Stomach (tissue), 4 donors: ENCODE results near the gene SWAP70.

Source experiments
- POLR2A ChIP-seq, 4 donors: fragments of 450-650 bp; IDR thresholded peaks; one replicate each; pipeline ENCODE4 v1.6.1; 2016; ENCODE audit warnings: antibody characterized with exemption in 4 of 4, control low read depth in 2 of 4, mild to moderate bottlenecking in 1 of 4, moderate library complexity in 1 of 4
- TF ChIP-seq, protein P1 (sequence below), 7 experiments: fragments of 450-650 bp in 4 of 7; fragments of 200-600 bp in 3 of 7; sonication (generic) in 3 of 7; IDR thresholded peaks; one replicate each; pipeline ENCODE4 v1.5.1; 2016 to 2019; ENCODE audit warnings: antibody characterized with exemption in 7 of 7, control low read depth in 2 of 7, mild to moderate bottlenecking in 1 of 7

DNA sequence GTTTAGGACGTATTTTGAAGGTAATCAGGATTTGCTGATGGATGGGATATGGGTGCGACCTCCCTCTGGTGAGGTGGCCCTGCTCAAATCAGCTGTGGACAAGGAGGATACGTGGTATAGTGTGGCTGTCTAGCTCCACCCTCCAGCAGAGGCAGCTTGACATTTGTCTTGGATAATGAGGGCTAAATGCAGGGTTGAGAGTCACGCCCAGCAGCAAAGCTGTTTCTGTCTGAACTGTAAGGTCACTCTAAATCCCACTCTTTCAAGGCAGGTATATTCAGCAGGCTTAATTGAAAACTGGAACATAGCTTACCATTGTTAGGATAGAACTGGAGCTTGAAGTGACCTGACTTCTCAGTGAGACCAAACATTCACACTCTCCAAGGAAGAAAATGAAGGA, 98.7 kb downstream of the SWAP70 start:
- TF ChIP-seq, protein P1, sequence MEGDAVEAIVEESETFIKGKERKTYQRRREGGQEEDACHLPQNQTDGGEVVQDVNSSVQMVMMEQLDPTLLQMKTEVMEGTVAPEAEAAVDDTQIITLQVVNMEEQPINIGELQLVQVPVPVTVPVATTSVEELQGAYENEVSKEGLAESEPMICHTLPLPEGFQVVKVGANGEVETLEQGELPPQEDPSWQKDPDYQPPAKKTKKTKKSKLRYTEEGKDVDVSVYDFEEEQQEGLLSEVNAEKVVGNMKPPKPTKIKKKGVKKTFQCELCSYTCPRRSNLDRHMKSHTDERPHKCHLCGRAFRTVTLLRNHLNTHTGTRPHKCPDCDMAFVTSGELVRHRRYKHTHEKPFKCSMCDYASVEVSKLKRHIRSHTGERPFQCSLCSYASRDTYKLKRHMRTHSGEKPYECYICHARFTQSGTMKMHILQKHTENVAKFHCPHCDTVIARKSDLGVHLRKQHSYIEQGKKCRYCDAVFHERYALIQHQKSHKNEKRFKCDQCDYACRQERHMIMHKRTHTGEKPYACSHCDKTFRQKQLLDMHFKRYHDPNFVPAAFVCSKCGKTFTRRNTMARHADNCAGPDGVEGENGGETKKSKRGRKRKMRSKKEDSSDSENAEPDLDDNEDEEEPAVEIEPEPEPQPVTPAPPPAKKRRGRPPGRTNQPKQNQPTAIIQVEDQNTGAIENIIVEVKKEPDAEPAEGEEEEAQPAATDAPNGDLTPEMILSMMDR (IDR thresholded peaks at IDR 0.05): no peak
- TF ChIP-seq POLR2A (IDR thresholded peaks at IDR 0.05): no peak
